Measurements from ENCODE around the gene TGM5. TPM values are rescaled to one million over a fixed set of nuclear protein-coding genes. Genes with fewer than 3 reads are reported as not detected.

The TGM5 gene
- total RNA-seq, 1 donor from 2014 or later = not detected

DNA sequence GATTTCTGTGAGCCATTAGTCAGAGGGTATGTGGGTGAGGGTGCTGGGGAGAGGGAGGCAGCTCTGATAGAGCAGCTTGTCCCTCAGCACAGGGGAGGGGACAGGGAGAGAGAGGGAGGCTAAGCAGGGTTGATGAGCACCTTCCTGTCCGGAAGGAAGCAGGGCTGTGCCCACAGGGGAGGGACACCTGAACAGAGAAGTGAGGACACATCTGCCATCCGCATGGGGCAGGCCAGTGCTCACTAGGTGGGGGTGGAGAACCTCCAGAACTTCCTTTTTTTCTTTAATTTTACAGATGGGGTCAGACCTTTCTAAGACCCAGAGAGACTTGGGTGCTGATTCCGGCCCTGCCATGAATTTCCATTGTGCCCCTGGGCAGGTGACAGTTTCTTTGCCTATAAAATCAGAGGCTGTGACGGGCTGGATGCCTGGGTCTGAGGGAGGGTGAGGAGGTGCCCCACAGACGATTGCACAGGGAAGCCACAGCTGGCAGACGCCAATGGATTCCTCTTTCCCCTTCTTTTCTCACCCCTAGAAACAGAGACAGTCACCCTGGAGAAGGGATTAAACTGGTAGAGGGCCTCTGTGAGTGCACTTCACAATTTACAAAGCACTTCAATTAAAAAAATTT is 4.1 kb upstream of the TGM5 start:
- Mint-ChIP-seq H3K4me1 (ENCODE audit: unreplicated experiment) (no peaks in the 10 kb centered on the region), H3K27me3 (ENCODE audit: unreplicated experiment) (peaks cover 57% of the 10 kb centered on the region), H3K9me3 (ENCODE audit: unreplicated experiment) (no peaks in the 10 kb centered on the region), H3K27ac (ENCODE audit: unreplicated experiment) (no peak overlapping the region), H3K4me3 (ENCODE audit: unreplicated experiment) (no peak overlapping the region), H3K36me3 (ENCODE audit: unreplicated experiment) (no peaks in the 10 kb centered on the region)
- DNase-seq (ENCODE audit: extremely low spot score, unreplicated experiment) = peak; percentile 63
- no peak for TF ChIP-seq CTCF (IDR thresholded peaks at IDR 0.05)

DNA sequence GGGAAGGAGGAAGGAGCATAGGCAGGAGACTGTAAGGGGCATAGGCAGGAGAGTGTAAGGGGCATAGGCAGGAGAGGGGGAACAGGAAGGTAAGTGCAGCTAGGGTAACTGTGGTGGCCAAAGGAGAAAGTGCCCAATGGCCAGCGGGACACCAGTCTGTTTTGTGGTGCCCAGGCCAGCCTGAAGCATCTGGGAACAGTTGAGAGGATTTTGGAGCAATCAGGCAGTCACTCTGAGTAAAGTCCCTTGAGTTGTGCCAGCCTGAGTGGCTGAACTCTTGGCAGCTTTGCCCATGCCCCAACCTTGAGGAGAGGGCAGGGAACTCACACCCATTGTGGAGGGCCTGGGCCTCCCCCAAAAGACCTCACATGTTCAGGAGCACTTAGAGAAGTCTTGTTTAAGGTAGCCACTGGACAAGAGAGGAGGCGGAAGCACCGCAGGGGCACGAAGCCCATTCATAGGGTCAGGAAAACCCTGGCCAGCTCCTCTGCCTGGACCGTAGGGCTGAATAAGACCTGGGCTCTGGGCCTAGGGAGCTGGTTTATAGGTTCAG is 3.5 kb upstream of the TGM5 start:
- peak; percentile 64 for DNase-seq (ENCODE audit: extremely low spot score, unreplicated experiment)
- Mint-ChIP-seq H3K9me3 (ENCODE audit: unreplicated experiment) (no peaks in the 10 kb centered on the region), H3K4me1 (ENCODE audit: unreplicated experiment) (no peaks in the 10 kb centered on the region), H3K27me3 (ENCODE audit: unreplicated experiment) (peaks cover 60% of the 10 kb centered on the region), H3K27ac (ENCODE audit: unreplicated experiment) (no peak overlapping the region), H3K36me3 (ENCODE audit: unreplicated experiment) (no peaks in the 10 kb centered on the region), H3K4me3 (ENCODE audit: unreplicated experiment) (no peak overlapping the region)
- no peak for TF ChIP-seq CTCF (IDR thresholded peaks at IDR 0.05)

DNA sequence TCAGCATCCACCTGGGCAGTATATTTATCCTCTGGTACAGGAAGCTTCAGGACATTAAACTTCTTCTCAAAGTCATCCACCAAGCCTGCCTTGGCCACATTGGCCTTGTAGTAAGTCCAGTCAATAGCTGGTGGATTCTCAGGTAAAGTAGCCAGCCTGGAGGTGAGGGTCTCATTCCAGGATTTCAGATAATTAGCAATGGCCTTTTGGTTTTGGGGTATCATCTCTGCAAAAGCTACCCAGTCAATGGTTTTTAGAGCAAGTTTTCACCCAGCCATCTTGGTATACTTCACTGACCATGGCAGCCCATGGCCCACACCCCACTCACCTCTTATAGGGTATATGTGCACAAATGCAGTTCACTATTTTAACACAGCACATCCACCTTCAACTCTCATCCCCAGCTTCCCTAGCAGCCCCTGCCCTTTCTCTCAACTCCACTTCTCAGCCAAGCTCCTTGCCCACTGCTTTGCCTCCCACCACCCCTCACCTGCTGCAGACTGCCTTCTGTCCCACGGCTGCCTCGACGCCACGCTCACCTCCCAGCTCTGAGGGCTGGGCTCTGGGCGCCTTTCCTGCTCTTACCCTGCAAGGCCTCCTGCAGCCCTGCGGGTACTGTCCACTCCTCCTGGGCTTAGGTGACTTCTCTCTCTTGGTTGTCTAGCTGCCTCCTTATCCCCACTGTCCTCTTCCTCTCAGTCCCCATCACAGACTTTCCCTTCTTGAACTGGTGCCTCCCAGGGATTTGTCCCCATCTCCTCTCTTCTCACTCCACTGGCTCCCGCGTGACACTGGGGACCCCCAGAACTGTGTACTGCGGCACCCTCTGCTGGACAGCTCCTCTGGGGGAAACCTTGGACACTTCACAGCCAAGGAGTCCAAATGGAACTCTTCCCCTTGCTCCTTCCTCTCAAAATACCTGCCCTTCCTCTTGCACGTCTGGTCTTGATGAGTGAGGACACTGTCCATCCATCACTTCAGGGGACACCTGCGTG is 1.7 kb upstream of the TGM5 start:
- Mint-ChIP-seq H3K9me3 (ENCODE audit: unreplicated experiment) (no peaks in the 10 kb centered on the region), H3K27ac (ENCODE audit: unreplicated experiment) (no peak overlapping the region), H3K27me3 (ENCODE audit: unreplicated experiment) (peaks cover 63% of the 10 kb centered on the region)

DNA sequence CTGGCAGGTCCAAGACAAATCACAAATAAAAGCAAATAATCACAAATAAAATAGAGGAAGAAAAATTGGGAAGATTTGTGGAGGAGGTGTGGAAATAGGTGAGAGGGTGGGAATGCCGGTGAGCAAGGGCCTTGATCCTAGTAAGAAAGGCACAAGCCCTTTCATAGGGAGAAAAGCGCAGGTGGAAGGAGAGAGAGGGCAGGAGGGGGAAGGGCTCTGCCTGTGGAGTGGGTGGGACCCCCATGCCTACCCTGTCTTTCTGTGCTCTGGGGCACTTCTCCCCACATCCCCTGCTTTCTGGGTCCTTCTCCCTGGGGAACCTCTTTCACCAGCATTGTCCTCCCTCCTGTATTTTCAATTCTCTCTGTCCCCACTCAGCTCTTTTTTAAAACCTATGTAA is 711 bp upstream of the TGM5 start:
- Mint-ChIP-seq H3K36me3 (ENCODE audit: unreplicated experiment) (no peaks in the 10 kb centered on the region), H3K4me1 (ENCODE audit: unreplicated experiment) (no peaks in the 10 kb centered on the region), H3K27ac (ENCODE audit: unreplicated experiment) (no peak overlapping the region), H3K9me3 (ENCODE audit: unreplicated experiment) (no peaks in the 10 kb centered on the region), H3K27me3 (ENCODE audit: unreplicated experiment) (peaks cover 72% of the 10 kb centered on the region), H3K4me3 (ENCODE audit: unreplicated experiment) (no peak overlapping the region)
- peak; percentile 53 for DNase-seq (ENCODE audit: extremely low spot score, unreplicated experiment)
- TF ChIP-seq CTCF (IDR thresholded peaks at IDR 0.05) = no peak

More for the DNA sequence above, 1.7 kb upstream of the TGM5 start:
- Mint-ChIP-seq H3K4me1 (ENCODE audit: unreplicated experiment) (no peaks in the 10 kb centered on the region), H3K4me3 (ENCODE audit: unreplicated experiment) (no peak overlapping the region), H3K36me3 (ENCODE audit: unreplicated experiment) (no peaks in the 10 kb centered on the region)
- TF ChIP-seq CTCF (IDR thresholded peaks at IDR 0.05) = peak; percentile 46
- DNase-seq (ENCODE audit: extremely low spot score, unreplicated experiment) = peak; percentile 83

GRCh38 chr15:43266386-43266785 is 342 bp downstream of the TGM5 start:
- peak; percentile 49 for DNase-seq (ENCODE audit: extremely low spot score, unreplicated experiment)
- no peak overlapping the region for H3K4me3 Mint-ChIP-seq (ENCODE audit: unreplicated experiment)
- no peak overlapping the region for H3K27ac Mint-ChIP-seq (ENCODE audit: unreplicated experiment)
- no peaks in the 10 kb centered on the region for H3K9me3 Mint-ChIP-seq (ENCODE audit: unreplicated experiment)
- TF ChIP-seq CTCF (IDR thresholded peaks at IDR 0.05) = no peak
- no peaks in the 10 kb centered on the region for H3K36me3 Mint-ChIP-seq (ENCODE audit: unreplicated experiment)
- H3K4me1 Mint-ChIP-seq (ENCODE audit: unreplicated experiment) = no peaks in the 10 kb centered on the region
- H3K27me3 Mint-ChIP-seq (ENCODE audit: unreplicated experiment) = peaks cover 76% of the 10 kb centered on the region

Measured in osteocyte (in vitro differentiated cells).